ENCODE measurements around the gene EPHA5.

EPHA5 gene

GRCh38 chr4:65635051-65635821, 35.1 kb downstream of the EPHA5 start:
- no peak for DNase-seq (ENCODE audit: low read depth)
- no peak overlapping the region for H3K4me3 ChIP-seq (ENCODE audit: low read depth, low read length)

- no peak overlapping the region for H3K4me3 ChIP-seq (ENCODE audit: low read depth, low read length)
- DNase-seq (ENCODE audit: low read depth): peak; percentile 6
Observed at GRCh38 chr4:65624651-65625050, 45.6 kb downstream of the EPHA5 start.

- no peak overlapping the region for H3K4me3 ChIP-seq (ENCODE audit: low read depth, low read length)
- peak; percentile 41 for DNase-seq (ENCODE audit: low read depth)
Observed at GRCh38 chr4:65623506-65623905, 46.8 kb downstream of the EPHA5 start.

GRCh38 chr4:65617416-65617815, 52.9 kb downstream of the EPHA5 start:
- no peak for DNase-seq (ENCODE audit: low read depth)
- H3K4me3 ChIP-seq (ENCODE audit: low read depth, low read length): no peak overlapping the region

GRCh38 chr4:65604515-65604914, 65.8 kb downstream of the EPHA5 start:
- no peak overlapping the region for H3K4me3 ChIP-seq (ENCODE audit: low read depth, low read length)
- no peak for DNase-seq (ENCODE audit: low read depth)

- H3K4me3 ChIP-seq (ENCODE audit: low read depth, low read length): no peak overlapping the region
- DNase-seq (ENCODE audit: low read depth): no peak
Observed at GRCh38 chr4:65600656-65601055, 69.6 kb downstream of the EPHA5 start.

GRCh38 chr4:65599340-65599739, 70.9 kb downstream of the EPHA5 start:
- peak; percentile 5 for DNase-seq (ENCODE audit: low read depth)
- no peak overlapping the region for H3K4me3 ChIP-seq (ENCODE audit: low read depth, low read length)

GRCh38 chr4:65597697-65598096, 72.6 kb downstream of the EPHA5 start:
- no peak for DNase-seq (ENCODE audit: low read depth)
- no peak overlapping the region for H3K4me3 ChIP-seq (ENCODE audit: low read depth, low read length)

GRCh38 chr4:65592089-65592488, 78.2 kb downstream of the EPHA5 start:
- H3K4me3 ChIP-seq (ENCODE audit: low read depth, low read length): no peak overlapping the region
- DNase-seq (ENCODE audit: low read depth): no peak

GRCh38 chr4:65589921-65590320, 80.4 kb downstream of the EPHA5 start:
- DNase-seq (ENCODE audit: low read depth): no peak
- no peak overlapping the region for H3K4me3 ChIP-seq (ENCODE audit: low read depth, low read length)

- DNase-seq (ENCODE audit: low read depth): no peak
- no peak overlapping the region for H3K4me3 ChIP-seq (ENCODE audit: low read depth, low read length)
Observed at GRCh38 chr4:65589331-65589730, 81.0 kb downstream of the EPHA5 start.

- DNase-seq (ENCODE audit: low read depth): no peak
- H3K4me3 ChIP-seq (ENCODE audit: low read depth, low read length): no peak overlapping the region
Observed at GRCh38 chr4:65580551-65580950, 89.7 kb downstream of the EPHA5 start.

GRCh38 chr4:65566473-65566872, 103.8 kb downstream of the EPHA5 start:
- no peak overlapping the region for H3K4me3 ChIP-seq (ENCODE audit: low read depth, low read length)
- no peak for DNase-seq (ENCODE audit: low read depth)

GRCh38 chr4:65561164-65561563, 109.1 kb downstream of the EPHA5 start:
- H3K4me3 ChIP-seq (ENCODE audit: low read depth, low read length): no peak overlapping the region
- DNase-seq (ENCODE audit: low read depth): no peak

- no peak overlapping the region for H3K4me3 ChIP-seq (ENCODE audit: low read depth, low read length)
- no peak for DNase-seq (ENCODE audit: low read depth)
Observed at GRCh38 chr4:65559270-65559669, 111.0 kb downstream of the EPHA5 start.

GRCh38 chr4:65552057-65552456, 118.2 kb downstream of the EPHA5 start:
- no peak for DNase-seq (ENCODE audit: low read depth)
- no peak overlapping the region for H3K4me3 ChIP-seq (ENCODE audit: low read depth, low read length)

GRCh38 chr4:65550500-65550899, 119.8 kb downstream of the EPHA5 start:
- DNase-seq (ENCODE audit: low read depth): no peak
- H3K4me3 ChIP-seq (ENCODE audit: low read depth, low read length): no peak overlapping the region

- DNase-seq (ENCODE audit: low read depth): no peak
- no peak overlapping the region for H3K4me3 ChIP-seq (ENCODE audit: low read depth, low read length)
Observed at GRCh38 chr4:65546882-65547416, 123.3 kb downstream of the EPHA5 start.

- DNase-seq (ENCODE audit: low read depth): peak; percentile 31
- no peak overlapping the region for H3K4me3 ChIP-seq (ENCODE audit: low read depth, low read length)
Observed at GRCh38 chr4:65538571-65538970, 131.7 kb downstream of the EPHA5 start.

- DNase-seq (ENCODE audit: low read depth): no peak
Observed at GRCh38 chr4:65535113-65535512, 135.2 kb downstream of the EPHA5 start.

GRCh38 chr4:65521666-65522065, 148.6 kb downstream of the EPHA5 start:
- H3K4me3 ChIP-seq (ENCODE audit: low read depth, low read length): no peak overlapping the region
- no peak for DNase-seq (ENCODE audit: low read depth)

More at GRCh38 chr4:65535113-65535512, 135.2 kb downstream of the EPHA5 start:
- H3K4me3 ChIP-seq (ENCODE audit: low read depth, low read length): no peak overlapping the region
